Measurements from ENCODE around the gene PCARE.

The PCARE gene

DNA sequence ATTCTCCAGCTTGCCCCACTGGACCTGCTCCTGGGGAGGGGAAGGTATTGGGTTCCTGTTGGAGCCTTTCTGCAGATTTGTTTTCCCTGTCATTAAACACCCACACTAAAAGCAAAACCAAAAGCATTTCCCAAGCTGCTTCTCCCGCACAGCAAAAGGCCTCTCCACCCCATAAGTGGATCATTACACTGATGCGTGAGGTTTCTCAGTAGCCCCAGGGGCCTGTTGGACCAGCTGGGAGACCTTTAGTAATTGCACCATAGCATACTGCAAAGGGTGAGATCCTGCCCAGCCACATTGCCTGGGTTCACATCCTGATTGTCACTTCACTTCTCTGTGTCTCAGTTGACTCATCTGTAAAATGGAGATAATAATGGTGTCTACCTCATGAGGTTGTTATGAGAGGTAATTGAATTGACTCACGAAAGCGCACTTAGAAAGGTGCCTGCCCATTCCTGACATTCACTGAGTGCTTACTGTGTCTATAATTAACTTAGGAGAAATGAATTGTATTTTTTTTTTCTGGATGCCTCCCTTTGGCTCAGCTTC lies 49.4 kb downstream of the PCARE start:
- Histone ChIP-seq H3K4me3 (ENCODE audit: low read depth, low read length) (no peak overlapping the region), H3K9me3 (no peaks in the 10 kb centered on the region), H3K4me1 (no peaks in the 10 kb centered on the region), H3K36me3 (no peaks in the 10 kb centered on the region), H3K27me3 (no peaks in the 10 kb centered on the region)
- TF ChIP-seq, protein P1, sequence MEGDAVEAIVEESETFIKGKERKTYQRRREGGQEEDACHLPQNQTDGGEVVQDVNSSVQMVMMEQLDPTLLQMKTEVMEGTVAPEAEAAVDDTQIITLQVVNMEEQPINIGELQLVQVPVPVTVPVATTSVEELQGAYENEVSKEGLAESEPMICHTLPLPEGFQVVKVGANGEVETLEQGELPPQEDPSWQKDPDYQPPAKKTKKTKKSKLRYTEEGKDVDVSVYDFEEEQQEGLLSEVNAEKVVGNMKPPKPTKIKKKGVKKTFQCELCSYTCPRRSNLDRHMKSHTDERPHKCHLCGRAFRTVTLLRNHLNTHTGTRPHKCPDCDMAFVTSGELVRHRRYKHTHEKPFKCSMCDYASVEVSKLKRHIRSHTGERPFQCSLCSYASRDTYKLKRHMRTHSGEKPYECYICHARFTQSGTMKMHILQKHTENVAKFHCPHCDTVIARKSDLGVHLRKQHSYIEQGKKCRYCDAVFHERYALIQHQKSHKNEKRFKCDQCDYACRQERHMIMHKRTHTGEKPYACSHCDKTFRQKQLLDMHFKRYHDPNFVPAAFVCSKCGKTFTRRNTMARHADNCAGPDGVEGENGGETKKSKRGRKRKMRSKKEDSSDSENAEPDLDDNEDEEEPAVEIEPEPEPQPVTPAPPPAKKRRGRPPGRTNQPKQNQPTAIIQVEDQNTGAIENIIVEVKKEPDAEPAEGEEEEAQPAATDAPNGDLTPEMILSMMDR (IDR thresholded peaks at IDR 0.05; ENCODE audit: low read depth, low read length), result no peak
- DNase-seq, result no peak

DNA sequence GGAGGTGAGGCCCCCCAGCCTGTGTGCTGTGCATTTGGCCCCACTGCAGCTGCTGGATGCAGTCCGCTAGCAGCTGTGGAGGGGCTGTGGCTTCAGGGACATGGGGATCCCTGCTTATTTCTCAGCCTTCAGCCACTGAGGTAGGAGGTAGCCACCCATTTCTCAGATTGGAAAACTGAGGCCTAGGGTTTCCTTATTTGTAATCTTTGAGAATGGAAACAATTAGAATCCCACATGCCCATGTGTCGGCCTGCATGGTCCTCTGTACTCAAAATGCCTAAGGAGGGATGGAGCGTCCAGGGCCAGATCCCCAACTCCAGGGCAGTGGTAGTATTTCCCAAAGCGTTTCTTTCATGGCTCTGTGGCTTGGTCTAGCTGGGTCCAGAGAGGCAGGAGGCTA lies 51.1 kb downstream of the PCARE start:
- no peaks in the 10 kb centered on the region for H3K4me1 ChIP-seq
- no peak for DNase-seq
- TF ChIP-seq, protein P1 (IDR thresholded peaks at IDR 0.05; ENCODE audit: low read depth, low read length), result no peak

GRCh38 chr2:29022679-29023078 lies 51.6 kb downstream of the PCARE start:
- no peak overlapping the region for H3K4me3 ChIP-seq (ENCODE audit: low read depth, low read length)
- DNase-seq, result no peak
- no peaks in the 10 kb centered on the region for H3K36me3 ChIP-seq
- H3K9me3 ChIP-seq, result no peaks in the 10 kb centered on the region
- no peaks in the 10 kb centered on the region for H3K27me3 ChIP-seq
- TF ChIP-seq, protein P1 (IDR thresholded peaks at IDR 0.05; ENCODE audit: low read depth, low read length), result no peak
- no peaks in the 10 kb centered on the region for H3K4me1 ChIP-seq

More for the DNA sequence above, 51.1 kb downstream of the PCARE start:
- H3K36me3 ChIP-seq, result no peaks in the 10 kb centered on the region
- no peaks in the 10 kb centered on the region for H3K27me3 ChIP-seq
- no peaks in the 10 kb centered on the region for H3K9me3 ChIP-seq
- H3K4me3 ChIP-seq (ENCODE audit: low read depth, low read length), result no peak overlapping the region

- no peak overlapping the region for H3K4me3 ChIP-seq (ENCODE audit: low read depth, low read length)
- no peak for DNase-seq
- H3K4me1 ChIP-seq, result no peaks in the 10 kb centered on the region
- no peaks in the 10 kb centered on the region for H3K27me3 ChIP-seq
- TF ChIP-seq, protein P1 (IDR thresholded peaks at IDR 0.05; ENCODE audit: low read depth, low read length), result no peak
- no peaks in the 10 kb centered on the region for H3K36me3 ChIP-seq
- no peaks in the 10 kb centered on the region for H3K9me3 ChIP-seq
Measured at GRCh38 chr2:29021886-29022285, 52.4 kb downstream of the PCARE start.

GRCh38 chr2:29017716-29018435 lies 56.4 kb downstream of the PCARE start:
- DNase-seq, result no peak
- Histone ChIP-seq H3K4me1 (no peaks in the 10 kb centered on the region; the same call in 1 of the 2 replicates), H3K27me3 (no peaks in the 10 kb centered on the region), H3K36me3 (no peaks in the 10 kb centered on the region), H3K4me3 (ENCODE audit: low read depth, low read length) (no peak overlapping the region), H3K9me3 (no peaks in the 10 kb centered on the region)
- TF ChIP-seq, protein P1 (IDR thresholded peaks at IDR 0.05; ENCODE audit: low read depth, low read length), result no peak

DNA sequence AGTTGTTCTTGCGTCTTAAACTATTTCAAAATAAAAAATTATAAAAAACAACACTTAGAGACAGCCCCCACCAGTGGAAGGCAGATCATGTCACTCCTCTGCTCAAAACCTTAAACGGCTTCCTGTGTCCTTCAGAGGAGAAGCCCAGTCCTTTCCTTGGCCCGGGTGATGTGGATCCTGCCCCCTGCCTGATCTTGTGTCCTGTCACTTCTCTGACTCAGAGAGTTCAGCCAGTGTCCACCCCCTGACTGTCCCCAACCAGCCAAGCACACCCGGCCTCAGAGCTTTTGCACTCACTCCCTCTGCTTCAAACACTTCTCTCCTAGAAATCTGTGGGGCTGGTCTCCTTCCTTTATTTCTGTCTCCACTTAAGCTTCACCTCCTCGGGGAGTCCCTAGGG lies 57.8 kb downstream of the PCARE start:
- H3K36me3 ChIP-seq, result no peaks in the 10 kb centered on the region
- no peaks in the 10 kb centered on the region for H3K9me3 ChIP-seq
- DNase-seq, result no peak
- TF ChIP-seq, protein P1 (IDR thresholded peaks at IDR 0.05; ENCODE audit: low read depth, low read length), result no peak
- peaks cover 1% of the 10 kb centered on the region; the same call in 1 of the 2 replicates for H3K4me1 ChIP-seq
- no peaks in the 10 kb centered on the region for H3K27me3 ChIP-seq
- H3K4me3 ChIP-seq (ENCODE audit: low read depth, low read length), result no peak overlapping the region
